ENCODE measurements around the gene IL36RN. TPM values are rescaled to one million over a fixed set of nuclear protein-coding genes. Genes with fewer than 3 reads are reported as not detected.

IL36RN gene
- total and polyA plus RNA-seq, 4 donors = not detected

DNA sequence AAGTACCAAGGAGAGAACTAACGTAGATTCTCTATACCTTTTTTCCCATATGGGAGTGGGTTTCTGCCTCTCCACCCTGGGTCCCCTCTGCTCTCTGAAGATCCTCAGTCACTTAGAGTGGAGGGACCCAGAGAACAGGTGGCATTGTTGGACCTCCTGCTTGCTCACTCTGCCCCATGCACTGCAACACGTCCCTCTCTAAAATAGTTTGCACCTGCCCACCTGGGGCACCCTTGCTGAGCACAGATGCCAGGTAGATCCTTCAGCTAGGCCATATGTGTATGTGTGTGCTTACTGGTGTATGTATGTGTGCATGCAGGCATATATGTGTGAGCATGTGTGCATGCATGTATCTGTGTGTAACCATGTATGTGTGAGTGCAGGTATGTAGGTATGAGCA is 2.2 kb downstream of the IL36RN start:
- TF ChIP-seq MAX (IDR thresholded peaks at IDR 0.05) = no peak
- TF ChIP-seq TAF1 (conservative IDR thresholded peaks at IDR 0.05) = no peak
- TF ChIP-seq EGR1 (IDR thresholded peaks at IDR 0.05; ENCODE audit: low read depth in 2 of 2) = no peak
- TF ChIP-seq RAD21 (IDR thresholded peaks at IDR 0.05) = no peak
- TF ChIP-seq GABPA (IDR thresholded peaks at IDR 0.05 in 1 of 2, conservative IDR thresholded peaks at IDR 0.05 in 1 of 2) = no peak
- TF ChIP-seq, protein P1, sequence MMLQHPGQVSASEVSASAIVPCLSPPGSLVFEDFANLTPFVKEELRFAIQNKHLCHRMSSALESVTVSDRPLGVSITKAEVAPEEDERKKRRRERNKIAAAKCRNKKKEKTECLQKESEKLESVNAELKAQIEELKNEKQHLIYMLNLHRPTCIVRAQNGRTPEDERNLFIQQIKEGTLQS (IDR thresholded peaks at IDR 0.05) = no peak
- no peak for TF ChIP-seq NR2F2 (IDR thresholded peaks at IDR 0.05)
- TF ChIP-seq, protein P2, sequence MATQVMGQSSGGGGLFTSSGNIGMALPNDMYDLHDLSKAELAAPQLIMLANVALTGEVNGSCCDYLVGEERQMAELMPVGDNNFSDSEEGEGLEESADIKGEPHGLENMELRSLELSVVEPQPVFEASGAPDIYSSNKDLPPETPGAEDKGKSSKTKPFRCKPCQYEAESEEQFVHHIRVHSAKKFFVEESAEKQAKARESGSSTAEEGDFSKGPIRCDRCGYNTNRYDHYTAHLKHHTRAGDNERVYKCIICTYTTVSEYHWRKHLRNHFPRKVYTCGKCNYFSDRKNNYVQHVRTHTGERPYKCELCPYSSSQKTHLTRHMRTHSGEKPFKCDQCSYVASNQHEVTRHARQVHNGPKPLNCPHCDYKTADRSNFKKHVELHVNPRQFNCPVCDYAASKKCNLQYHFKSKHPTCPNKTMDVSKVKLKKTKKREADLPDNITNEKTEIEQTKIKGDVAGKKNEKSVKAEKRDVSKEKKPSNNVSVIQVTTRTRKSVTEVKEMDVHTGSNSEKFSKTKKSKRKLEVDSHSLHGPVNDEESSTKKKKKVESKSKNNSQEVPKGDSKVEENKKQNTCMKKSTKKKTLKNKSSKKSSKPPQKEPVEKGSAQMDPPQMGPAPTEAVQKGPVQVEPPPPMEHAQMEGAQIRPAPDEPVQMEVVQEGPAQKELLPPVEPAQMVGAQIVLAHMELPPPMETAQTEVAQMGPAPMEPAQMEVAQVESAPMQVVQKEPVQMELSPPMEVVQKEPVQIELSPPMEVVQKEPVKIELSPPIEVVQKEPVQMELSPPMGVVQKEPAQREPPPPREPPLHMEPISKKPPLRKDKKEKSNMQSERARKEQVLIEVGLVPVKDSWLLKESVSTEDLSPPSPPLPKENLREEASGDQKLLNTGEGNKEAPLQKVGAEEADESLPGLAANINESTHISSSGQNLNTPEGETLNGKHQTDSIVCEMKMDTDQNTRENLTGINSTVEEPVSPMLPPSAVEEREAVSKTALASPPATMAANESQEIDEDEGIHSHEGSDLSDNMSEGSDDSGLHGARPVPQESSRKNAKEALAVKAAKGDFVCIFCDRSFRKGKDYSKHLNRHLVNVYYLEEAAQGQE (IDR thresholded peaks at IDR 0.05) = no peak
- TF ChIP-seq CTCF (IDR thresholded peaks at IDR 0.05; ENCODE audit: low read depth, low read length, missing input control) = no peak
- TF ChIP-seq HNF4G (IDR thresholded peaks at IDR 0.05) = no peak
- TF ChIP-seq, protein P3, sequence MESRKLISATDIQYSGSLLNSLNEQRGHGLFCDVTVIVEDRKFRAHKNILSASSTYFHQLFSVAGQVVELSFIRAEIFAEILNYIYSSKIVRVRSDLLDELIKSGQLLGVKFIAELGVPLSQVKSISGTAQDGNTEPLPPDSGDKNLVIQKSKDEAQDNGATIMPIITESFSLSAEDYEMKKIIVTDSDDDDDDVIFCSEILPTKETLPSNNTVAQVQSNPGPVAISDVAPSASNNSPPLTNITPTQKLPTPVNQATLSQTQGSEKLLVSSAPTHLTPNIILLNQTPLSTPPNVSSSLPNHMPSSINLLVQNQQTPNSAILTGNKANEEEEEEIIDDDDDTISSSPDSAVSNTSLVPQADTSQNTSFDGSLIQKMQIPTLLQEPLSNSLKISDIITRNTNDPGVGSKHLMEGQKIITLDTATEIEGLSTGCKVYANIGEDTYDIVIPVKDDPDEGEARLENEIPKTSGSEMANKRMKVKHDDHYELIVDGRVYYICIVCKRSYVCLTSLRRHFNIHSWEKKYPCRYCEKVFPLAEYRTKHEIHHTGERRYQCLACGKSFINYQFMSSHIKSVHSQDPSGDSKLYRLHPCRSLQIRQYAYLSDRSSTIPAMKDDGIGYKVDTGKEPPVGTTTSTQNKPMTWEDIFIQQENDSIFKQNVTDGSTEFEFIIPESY (IDR thresholded peaks at IDR 0.05) = no peak
- TF ChIP-seq FOXA2 (IDR thresholded peaks at IDR 0.05) = no peak
- TF ChIP-seq SP1 (IDR thresholded peaks at IDR 0.05) = no peak
- no peak for TF ChIP-seq YY1 (IDR thresholded peaks at IDR 0.05)
- TF ChIP-seq HNF4A (conservative IDR thresholded peaks at IDR 0.05) = no peak
- TF ChIP-seq JUND (IDR thresholded peaks at IDR 0.05) = no peak
- TF ChIP-seq FOXA1 (IDR thresholded peaks at IDR 0.05) = no peak
- no peak for TF ChIP-seq RXRA (IDR thresholded peaks at IDR 0.05)
- H3K4me1 ChIP-seq (ENCODE audit: control insufficient read depth in 4 of 4, insufficient read depth in 4 of 4, low read length in 3 of 4) = no peaks in the 10 kb centered on the region
- 74% methylated on average over 2 of the region's 2 CpGs for WGBS
- H3K27ac ChIP-seq (ENCODE audit: low read depth in 1 of 2, low read length in 2 of 2) = no peak overlapping the region
- H3K9ac ChIP-seq (ENCODE audit: low read depth in 1 of 2, low read length in 2 of 2) = no peak overlapping the region
- H3K4me3 ChIP-seq (ENCODE audit: low read depth in 1 of 3, low read length in 3 of 3) = no peak overlapping the region
- no peak for DNase-seq (ENCODE audit: low spot score)
- H3K36me3 ChIP-seq (ENCODE audit: control insufficient read depth in 4 of 4, insufficient read depth in 3 of 4, low read depth in 1 of 4, low read length in 3 of 4) = no peaks in the 10 kb centered on the region
- H3K9me3 ChIP-seq (ENCODE audit: control insufficient read depth in 4 of 4, low read length in 3 of 4) = peaks cover 0 to 5% (median 0%) of the 10 kb centered on the region in 4 donors
- no peaks in the 10 kb centered on the region for H3K27me3 ChIP-seq (ENCODE audit: control insufficient read depth in 4 of 4, insufficient read depth in 4 of 4, low read length in 3 of 4)

All from liver (tissue), 9 donors.